PC-3 (cell line): ENCODE data around the gene SENP7. TPM values are rescaled to one million over a fixed set of nuclear protein-coding genes. Genes with fewer than 3 reads are reported as not detected.

Experiments
- ATAC-seq: fragments of 200-7000 bp; cut with Tn5 transposase; 2 replicates; pipeline ENCODE4 v1.9.1; 2020; ENCODE audit warnings: mild to moderate bottlenecking, moderate library complexity
- BruUV-seq: library from RNA; stranded (reverse); fragments of 400-500 nt; replicated peaks from 2 replicates; lab custom pipeline; 2021; lab: Mats Ljungman, UMichigan
- CTCF ChIA-PET: fragments of 300-600 bp; sonication (Branson Sonifier 250); formaldehyde crosslinking; loops from one replicate; lab custom pipeline; 2022; ENCODE audit warnings: antibody characterized with exemption; lab: Charles Lee
- POLR2A ChIA-PET: fragments of 300-600 bp; sonication (Branson Sonifier 250); formaldehyde crosslinking; loops from one replicate; lab custom pipeline; 2022; ENCODE audit warnings: antibody characterized with exemption; ENCODE audit not compliant: unreplicated experiment; lab: Charles Lee
- DNase-seq: peaks from one replicate; pipeline ENCODE4 v3.0.0-alpha.2; 2015
- H2AFZ ChIP-seq: fragments of 300-600 bp; sonication (generic); 2 replicates; pipeline ENCODE4 v1.6.0; 2016; ENCODE audit warnings: antibody characterized with exemption, low read length
- H3F3A ChIP-seq: fragments of 300-600 bp; sonication (generic); one replicate; pipeline ENCODE4 v1.6.0; 2017; ENCODE audit warnings: antibody characterized with exemption, low read length, control low read depth, mild to moderate bottlenecking; ENCODE audit not compliant: unreplicated experiment
- H3K27ac ChIP-seq: fragments of 300-600 bp; sonication (generic); 2 replicates; pipeline ENCODE4 v1.5.1; 2016; ENCODE audit warnings: mild to moderate bottlenecking, low read length
- H3K27me3 ChIP-seq: fragments of 300-600 bp; sonication (generic); 2 replicates; pipeline ENCODE4 v1.6.1; 2016; ENCODE audit warnings: low read length, mixed read lengths
- H3K36me3 ChIP-seq: fragments of 300-600 bp; sonication (generic); 2 replicates; pipeline ENCODE4 v1.6.1; 2016; ENCODE audit warnings: low read depth, mixed run types, low read length, mixed read lengths
- H3K4me1 ChIP-seq: fragments of 300-600 bp; sonication (generic); 2 replicates; pipeline ENCODE4 v1.5.1; 2016; ENCODE audit warnings: low read length; ENCODE audit not compliant: insufficient read depth
- H3K4me2 ChIP-seq: fragments of 300-600 bp; sonication (generic); 2 replicates; pipeline ENCODE4 v1.6.0; 2016; ENCODE audit warnings: low read length
- H3K4me3 ChIP-seq: fragments of 300-600 bp; sonication (generic); 2 replicates; pipeline ENCODE4 v1.5.1; 2016; ENCODE audit warnings: mild to moderate bottlenecking, low read length, mixed read lengths
- H3K79me2 ChIP-seq: fragments of 300-600 bp; sonication (generic); 2 replicates; pipeline ENCODE4 v1.6.1; 2017; ENCODE audit warnings: low read length, mixed read lengths
- H3K9ac ChIP-seq: fragments of 300-600 bp; sonication (generic); 2 replicates; pipeline ENCODE4 v1.6.0; 2016; ENCODE audit warnings: mild to moderate bottlenecking, low read length
- H3K9me2 ChIP-seq: fragments of 300-600 bp; sonication (generic); replicated peaks from 2 replicates; pipeline ENCODE4 v1.6.1; 2016; ENCODE audit warnings: mixed run types, low read length, mixed read lengths
- H3K9me3 ChIP-seq: fragments of 300-600 bp; sonication (generic); 2 replicates; pipeline ENCODE4 v1.6.1; 2016; ENCODE audit warnings: low read length, mixed read lengths
- H4K20me1 ChIP-seq: fragments of 300-600 bp; sonication (generic); 2 replicates; pipeline ENCODE4 v1.6.1; 2016; ENCODE audit warnings: low read length, mixed read lengths
- EZH2 ChIP-seq: fragments of 300-600 bp; sonication (generic); IDR thresholded peaks from one replicate; pipeline ENCODE4 v1.6.1; 2017; ENCODE audit warnings: antibody characterized with exemption, mild to moderate bottlenecking, low read length; ENCODE audit not compliant: unreplicated experiment
- EZH2phosphoT487 ChIP-seq: fragments of 300-600 bp; sonication (generic); IDR thresholded peaks from 2 replicates; pipeline ENCODE4 v1.6.1; 2018; ENCODE audit warnings: mild to moderate bottlenecking, antibody characterized with exemption, low read length, borderline replicate concordance
- intact Hi-C: fragments of 100-400 bp; cut with micrococcal nuclease; formaldehyde crosslinking; loops from 2 replicates; pipeline ENCODE4 v1.9.0; 2023
- total RNA-seq: library from RNA; depleted of rRNA; stranded (reverse); fragments of >200 nt; gene quantifications from 2 replicates; pipeline ENCODE4 v1.2.3, GENCODE V29; 2014
- TF ChIP-seq, protein P1 (sequence below): fragments of 300-600 bp; sonication (generic); conservative IDR thresholded peaks from 2 replicates; pipeline ENCODE4 v1.5.1; 2017; ENCODE audit warnings: antibody characterized with exemption, low read depth, mild to moderate bottlenecking, low read length

Gene SENP7
- total RNA-seq, 1 experiment from 2014 or later: 4.8 TPM

DNA sequence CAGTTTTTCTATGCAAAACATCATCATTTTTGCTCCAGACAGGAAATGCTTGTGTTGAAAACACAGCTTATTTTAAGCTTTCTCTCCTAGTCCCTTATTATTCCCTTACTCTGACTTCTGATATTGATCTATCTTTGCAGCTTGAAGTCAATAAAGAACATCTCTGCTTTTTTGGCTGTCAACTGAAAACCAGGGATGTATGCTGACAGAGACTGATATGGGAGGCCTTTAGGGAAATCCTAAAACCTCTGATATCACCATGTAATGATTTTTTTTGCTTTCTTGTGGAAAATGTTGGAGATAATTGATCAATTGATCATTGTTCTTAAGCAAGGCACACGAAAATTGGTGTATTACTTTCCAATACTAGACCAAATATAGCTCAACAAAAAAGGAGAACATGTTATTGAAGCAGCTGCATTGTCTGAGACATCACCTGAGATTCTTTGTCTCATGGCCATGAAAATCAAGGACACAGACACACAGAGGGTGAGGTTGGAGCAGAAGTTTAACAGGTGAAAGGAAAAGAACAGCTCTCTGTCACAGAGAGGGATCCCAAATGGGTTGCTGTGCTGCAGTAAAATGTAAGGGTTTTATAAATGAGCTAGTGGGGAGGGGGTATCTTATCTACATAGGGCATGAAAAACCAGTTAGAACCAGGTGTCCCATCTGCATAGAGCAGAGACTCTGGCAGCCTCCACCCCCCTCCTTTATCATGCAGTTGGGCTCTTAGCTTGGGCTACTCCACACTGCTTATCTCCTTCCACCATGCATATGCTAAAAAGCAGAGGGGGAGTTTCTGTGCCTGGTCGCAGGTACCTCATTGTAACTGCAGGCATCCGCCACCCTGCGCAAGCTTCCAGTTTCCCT lies 17.0 kb upstream of the SENP7 start:
- Histone ChIP-seq H3K27ac (no peak overlapping the region), H3K4me3 (no peak overlapping the region), H3F3A (no peaks in the 10 kb centered on the region), H3K36me3 (no peaks in the 10 kb centered on the region), H3K27me3 (no peaks in the 10 kb centered on the region), H3K4me2 (no peak overlapping the region), H4K20me1 (no peaks in the 10 kb centered on the region), H3K79me2 (no peaks in the 10 kb centered on the region), H3K9ac (no peak overlapping the region), H2AFZ (no peak overlapping the region), H3K4me1 (no peaks in the 10 kb centered on the region), H3K9me3 (0 out of 2 replicates have a peak, but pooled peaks cover 3% of the 10 kb centered on the region), H3K9me2 (no peaks in the 10 kb centered on the region)
- TF ChIP-seq, protein P1, sequence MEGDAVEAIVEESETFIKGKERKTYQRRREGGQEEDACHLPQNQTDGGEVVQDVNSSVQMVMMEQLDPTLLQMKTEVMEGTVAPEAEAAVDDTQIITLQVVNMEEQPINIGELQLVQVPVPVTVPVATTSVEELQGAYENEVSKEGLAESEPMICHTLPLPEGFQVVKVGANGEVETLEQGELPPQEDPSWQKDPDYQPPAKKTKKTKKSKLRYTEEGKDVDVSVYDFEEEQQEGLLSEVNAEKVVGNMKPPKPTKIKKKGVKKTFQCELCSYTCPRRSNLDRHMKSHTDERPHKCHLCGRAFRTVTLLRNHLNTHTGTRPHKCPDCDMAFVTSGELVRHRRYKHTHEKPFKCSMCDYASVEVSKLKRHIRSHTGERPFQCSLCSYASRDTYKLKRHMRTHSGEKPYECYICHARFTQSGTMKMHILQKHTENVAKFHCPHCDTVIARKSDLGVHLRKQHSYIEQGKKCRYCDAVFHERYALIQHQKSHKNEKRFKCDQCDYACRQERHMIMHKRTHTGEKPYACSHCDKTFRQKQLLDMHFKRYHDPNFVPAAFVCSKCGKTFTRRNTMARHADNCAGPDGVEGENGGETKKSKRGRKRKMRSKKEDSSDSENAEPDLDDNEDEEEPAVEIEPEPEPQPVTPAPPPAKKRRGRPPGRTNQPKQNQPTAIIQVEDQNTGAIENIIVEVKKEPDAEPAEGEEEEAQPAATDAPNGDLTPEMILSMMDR: no peak
- no peak for TF ChIP-seq EZH2
- TF ChIP-seq EZH2phosphoT487: no peak
- intact Hi-C loops: no loop called here
- ATAC-seq (no peak), DNase-seq (no peak)
- POLR2A ChIA-PET: no interaction called here
- BruUV-seq: no TSS peak
- CTCF ChIA-PET: interaction anchor here (0.6 kb wide), 1 partner anchor 35 kb away, joined by 3 read pairs; no protein-coding TSS in a partner anchor

DNA sequence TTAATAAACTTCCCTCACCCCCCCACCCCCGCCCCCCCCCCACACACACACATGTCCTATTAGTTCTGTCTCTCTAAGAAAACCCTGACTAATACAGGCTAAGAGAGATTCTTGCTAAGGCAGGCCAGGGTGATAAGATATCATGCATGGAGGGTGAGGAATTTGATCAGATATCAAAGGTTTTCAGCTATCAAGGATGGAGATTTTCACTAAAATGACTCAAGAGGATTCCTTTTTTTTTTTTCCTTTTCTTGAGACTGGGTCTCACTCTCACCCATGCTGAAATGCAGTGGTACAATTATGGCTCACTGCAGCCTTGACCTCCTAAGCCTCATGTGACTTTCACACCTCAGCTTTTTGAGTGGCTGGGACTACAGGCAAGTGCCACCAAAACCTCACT lies 14.9 kb upstream of the SENP7 start:
- no peaks in the 10 kb centered on the region for H4K20me1 ChIP-seq
- no peak overlapping the region for H3K4me3 ChIP-seq
- no peak overlapping the region for H3K4me2 ChIP-seq
- ChIA-PET CTCF (no interaction called here), POLR2A (no interaction called here)
- no peaks in the 10 kb centered on the region for H3K4me1 ChIP-seq
- no peaks in the 10 kb centered on the region for H3K27me3 ChIP-seq
- H3K9ac ChIP-seq: no peak overlapping the region
- intact Hi-C loops: no loop called here
- H3K9me3 ChIP-seq: 0 out of 2 replicates have a peak, but pooled peaks cover 3% of the 10 kb centered on the region
- no peak overlapping the region for H2AFZ ChIP-seq
- BruUV-seq: no TSS peak
- H3K9me2 ChIP-seq: no peaks in the 10 kb centered on the region
- DNase-seq (no peak), ATAC-seq (no peak)
- no peaks in the 10 kb centered on the region for H3F3A ChIP-seq
- no peak for TF ChIP-seq EZH2phosphoT487
- no peak for TF ChIP-seq EZH2
- TF ChIP-seq, protein P1: no peak
- no peaks in the 10 kb centered on the region for H3K36me3 ChIP-seq
- H3K79me2 ChIP-seq: no peaks in the 10 kb centered on the region
- H3K27ac ChIP-seq: no peak overlapping the region

DNA sequence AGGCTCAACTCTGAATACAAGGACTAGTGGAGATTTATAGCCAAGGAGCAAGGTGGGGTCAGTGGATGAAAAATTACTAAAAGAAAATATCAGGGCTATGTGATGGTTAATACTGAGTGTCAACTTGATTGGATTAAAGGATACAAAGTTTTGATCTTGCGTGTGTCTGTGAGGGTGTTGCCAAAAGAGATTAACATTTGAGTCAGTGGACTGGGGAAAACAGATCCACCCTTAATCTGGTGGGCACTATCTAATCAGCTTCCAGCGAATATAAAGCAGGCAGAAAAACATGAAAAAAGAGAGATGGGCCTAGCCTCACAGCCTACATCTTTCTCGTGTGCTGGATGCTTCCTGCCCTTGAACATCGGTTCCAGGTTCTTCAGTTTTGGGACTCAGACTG lies 14.4 kb upstream of the SENP7 start:
- CTCF ChIA-PET: no interaction called here
- no peaks in the 10 kb centered on the region for H3K4me1 ChIP-seq

More for the DNA sequence above, 14.4 kb upstream of the SENP7 start:
- Histone ChIP-seq H2AFZ (no peak overlapping the region), H3F3A (no peaks in the 10 kb centered on the region), H3K9me2 (no peaks in the 10 kb centered on the region), H3K4me2 (no peak overlapping the region), H3K79me2 (no peaks in the 10 kb centered on the region), H3K27ac (no peak overlapping the region), H4K20me1 (no peaks in the 10 kb centered on the region), H3K9me3 (0 out of 2 replicates have a peak, but pooled peaks cover 3% of the 10 kb centered on the region), H3K9ac (no peak overlapping the region), H3K27me3 (no peaks in the 10 kb centered on the region), H3K4me3 (no peak overlapping the region), H3K36me3 (no peaks in the 10 kb centered on the region)
- no peak for ATAC-seq
- DNase-seq: no peak
- BruUV-seq: no TSS peak
- intact Hi-C loops: no loop called here
- POLR2A ChIA-PET: no interaction called here
- no peak for TF ChIP-seq EZH2
